GM21576 (cell line): Measurements from ENCODE around the gene CD4.

Experiments
- ATAC-seq: cut with Tn5 transposase; IDR thresholded peaks from one replicate; pipeline ENCODE4 v1.9.1; 2021; ENCODE audit warnings: mild to moderate bottlenecking, moderate library complexity; ENCODE audit not compliant: unreplicated experiment

CD4 gene

DNA sequence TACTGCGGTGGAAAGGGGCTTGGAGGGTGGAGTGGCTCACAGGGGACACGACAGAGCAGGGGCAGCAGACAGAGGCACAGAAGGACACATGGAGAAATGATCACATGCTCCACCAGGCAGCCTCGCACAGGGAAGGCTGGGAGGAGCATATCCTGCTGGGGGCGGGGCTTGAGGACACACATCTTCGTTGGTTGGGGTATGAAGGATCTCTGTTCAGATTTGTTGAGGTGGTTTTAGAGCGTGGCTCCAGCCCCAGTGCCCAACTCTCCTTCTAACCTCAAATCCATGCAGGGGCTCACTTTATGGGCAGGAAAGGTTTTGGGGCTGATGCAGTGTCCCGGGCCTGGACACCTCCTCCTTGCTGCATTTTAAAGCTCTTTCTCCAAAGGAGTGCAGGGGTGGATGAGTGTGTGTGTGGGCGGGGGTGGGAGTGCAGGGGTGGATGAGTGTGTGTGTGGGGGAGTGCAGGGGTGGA is 38.1 kb downstream of the CD4 start:
- ATAC-seq = no peak

DNA sequence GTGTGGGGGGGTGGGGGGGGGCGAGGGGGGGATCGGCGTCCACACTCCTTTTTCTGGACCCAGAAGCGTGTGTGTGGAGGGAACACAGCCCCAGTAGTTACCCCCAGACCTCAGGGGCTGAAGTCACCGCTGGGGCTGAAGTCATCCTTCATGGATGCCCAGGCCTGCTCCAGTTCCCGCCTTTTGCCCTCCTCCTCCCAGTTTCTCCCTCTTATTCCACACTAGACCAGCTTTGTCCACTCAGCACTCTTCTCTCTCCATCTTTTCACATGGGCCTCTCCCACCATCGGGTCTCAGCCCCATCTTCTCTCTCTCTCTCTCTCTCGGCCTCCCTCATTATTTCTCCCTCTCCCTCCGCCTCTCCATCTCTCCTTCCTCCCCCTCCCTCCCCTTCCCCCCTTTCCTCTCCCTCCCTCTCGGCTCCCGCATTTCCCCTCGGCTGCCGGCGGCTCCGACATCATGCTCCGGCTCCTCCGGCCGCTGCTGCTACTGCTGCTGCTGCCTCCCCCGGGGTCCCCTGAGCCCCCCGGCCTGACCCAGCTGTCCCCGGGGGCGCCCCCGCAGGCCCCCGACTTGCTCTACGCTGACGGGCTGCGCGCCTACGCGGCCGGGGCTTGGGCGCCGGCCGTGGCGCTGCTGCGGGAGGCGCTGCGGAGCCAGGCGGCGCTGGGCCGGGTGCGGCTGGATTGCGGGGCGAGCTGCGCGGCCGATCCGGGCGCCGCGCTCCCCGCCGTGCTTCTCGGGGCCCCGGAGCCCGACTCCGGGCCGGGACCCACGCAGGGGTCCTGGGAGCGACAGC is 38.9 kb downstream of the CD4 start, which contains the start of gene P3H3:
TSS of gene P3H3 (plus strand) at position 426 of the 799 bp plus-strand sequence. CDS start at position 460, 34 bp downstream.
- no peak for ATAC-seq

DNA sequence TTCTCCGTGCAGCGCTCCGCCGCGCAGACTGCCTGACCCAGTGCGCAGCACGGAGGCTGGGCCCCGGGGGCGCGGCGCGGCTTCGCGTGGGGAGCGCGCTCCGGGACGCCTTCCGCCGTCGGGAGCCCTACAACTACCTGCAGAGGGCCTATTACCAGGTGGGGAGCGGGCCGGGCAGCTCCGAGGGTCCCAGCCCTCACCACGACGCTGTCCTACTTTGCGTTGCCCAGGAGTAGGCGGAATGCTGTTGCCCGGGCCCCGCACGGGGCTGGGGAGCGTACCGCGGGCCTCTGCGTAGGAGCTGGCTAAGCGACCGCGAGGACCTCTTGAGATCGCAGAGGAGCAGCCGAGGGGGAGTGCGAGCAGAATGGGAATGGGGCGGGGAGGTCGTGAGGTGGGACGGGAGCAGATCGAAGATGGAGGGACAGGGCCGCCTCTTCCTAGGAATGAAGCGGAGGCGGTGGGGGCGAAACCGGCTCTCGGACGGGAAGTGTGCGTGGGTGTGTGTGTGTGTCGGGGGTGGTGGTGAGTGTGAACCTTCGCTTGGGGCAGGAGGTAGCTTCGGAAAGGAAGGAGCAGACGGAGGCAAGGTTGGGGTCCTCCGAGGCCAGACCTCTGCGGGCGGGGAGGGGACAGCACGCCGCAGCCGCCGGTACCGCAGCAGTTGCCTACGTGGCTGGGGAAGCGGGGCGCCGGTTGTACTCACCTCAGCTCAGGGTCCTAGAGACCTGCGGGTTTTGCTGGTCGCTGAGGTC is 39.6 kb downstream of the CD4 start:
- ATAC-seq = no peak

DNA sequence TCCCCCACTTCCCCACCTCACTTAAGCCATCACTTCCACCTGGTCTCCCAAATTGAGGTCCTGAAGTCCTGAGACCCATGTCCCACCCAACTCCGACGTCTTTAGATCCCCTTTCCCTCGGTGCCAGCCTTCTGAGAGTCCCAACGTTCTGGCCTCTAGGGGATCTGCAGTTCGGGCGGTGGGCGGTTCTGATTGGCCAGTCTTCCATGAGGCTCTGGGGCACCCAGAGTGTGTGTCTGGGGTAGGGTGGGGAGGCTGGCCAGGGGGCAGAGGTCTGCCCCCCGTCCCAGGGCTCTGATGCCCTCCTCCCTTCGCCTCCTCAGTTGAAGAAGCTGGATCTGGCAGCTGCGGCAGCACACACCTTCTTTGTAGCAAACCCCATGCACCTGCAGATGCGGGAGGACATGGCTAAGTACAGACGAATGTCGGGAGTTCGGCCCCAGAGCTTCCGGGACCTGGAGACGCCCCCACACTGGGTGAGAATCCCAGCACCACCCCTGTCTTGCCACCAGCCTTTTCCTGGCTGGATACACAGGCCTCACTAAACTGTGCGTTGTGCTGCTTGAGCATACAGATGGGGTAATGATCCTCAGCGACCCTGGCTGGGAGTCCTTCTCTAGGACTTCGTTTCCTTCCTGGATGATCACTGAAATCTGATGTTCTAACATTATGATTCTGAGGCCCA is 40.4 kb downstream of the CD4 start:
- ATAC-seq = no peak

DNA sequence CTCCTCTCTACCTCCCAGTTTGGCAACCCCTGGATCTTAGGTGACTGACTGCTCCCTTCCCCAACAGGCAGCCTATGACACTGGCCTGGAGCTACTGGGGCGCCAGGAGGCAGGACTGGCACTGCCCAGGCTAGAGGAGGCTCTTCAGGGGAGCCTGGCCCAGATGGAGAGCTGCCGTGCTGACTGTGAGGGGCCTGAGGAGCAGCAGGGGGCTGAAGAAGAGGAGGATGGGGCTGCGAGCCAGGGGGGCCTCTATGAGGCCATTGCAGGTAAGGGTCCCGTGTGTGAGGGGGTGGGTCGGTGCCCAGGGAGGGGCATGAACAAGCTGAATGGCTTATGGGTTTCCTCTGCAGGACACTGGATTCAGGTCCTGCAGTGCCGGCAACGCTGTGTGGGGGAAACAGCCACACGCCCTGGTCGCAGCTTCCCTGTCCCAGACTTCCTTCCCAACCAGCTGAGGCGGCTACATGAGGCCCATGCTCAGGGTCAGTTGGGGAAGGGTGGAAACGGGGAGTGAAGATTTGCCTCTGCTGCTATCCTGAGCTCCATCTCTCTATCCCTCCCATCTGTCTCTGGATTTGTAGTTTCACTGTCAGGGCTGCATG is 41.1 kb downstream of the CD4 start:
- ATAC-seq = no peak

DNA sequence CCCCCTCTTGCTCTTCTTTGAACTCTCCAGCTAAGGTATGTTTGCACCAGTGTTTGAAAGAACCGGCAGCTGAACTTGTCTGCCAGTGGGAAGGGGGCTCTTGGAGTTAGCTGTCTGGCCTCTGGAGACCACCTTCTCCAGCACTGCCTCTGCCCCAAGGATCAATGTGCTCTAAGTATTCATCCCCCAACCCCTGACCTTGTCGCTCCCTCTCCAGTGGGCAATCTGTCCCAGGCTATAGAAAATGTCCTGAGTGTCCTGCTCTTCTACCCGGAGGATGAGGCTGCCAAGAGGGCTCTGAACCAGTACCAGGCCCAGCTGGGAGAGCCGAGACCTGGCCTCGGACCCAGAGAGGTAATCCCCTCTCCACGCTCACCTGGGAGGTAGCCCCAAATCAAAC is 41.7 kb downstream of the CD4 start:
- no peak for ATAC-seq

DNA sequence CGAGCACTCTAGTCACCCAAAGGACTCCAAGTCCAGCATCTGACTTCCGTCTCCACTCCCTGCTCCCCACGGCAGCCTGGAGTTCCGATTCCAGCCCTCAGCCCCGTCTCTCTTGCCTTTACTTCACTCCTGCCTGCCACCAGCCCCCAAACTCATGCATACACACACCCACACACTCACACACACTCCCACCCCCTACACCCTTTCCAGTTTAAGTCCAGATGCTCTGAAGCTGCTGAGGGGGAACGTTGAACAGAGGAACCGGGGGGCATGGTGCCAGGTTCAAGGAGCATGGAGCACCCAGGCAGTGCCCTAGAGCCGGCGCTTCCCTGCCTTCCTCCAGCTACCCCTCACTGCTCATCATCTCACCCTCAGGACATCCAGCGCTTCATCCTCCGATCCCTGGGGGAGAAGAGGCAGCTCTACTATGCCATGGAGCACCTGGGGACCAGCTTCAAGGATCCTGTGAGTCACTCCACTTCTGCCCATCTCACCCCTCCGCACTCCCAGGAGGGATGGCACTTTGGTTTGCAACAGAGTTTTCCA is 42.2 kb downstream of the CD4 start:
- no peak for ATAC-seq

DNA sequence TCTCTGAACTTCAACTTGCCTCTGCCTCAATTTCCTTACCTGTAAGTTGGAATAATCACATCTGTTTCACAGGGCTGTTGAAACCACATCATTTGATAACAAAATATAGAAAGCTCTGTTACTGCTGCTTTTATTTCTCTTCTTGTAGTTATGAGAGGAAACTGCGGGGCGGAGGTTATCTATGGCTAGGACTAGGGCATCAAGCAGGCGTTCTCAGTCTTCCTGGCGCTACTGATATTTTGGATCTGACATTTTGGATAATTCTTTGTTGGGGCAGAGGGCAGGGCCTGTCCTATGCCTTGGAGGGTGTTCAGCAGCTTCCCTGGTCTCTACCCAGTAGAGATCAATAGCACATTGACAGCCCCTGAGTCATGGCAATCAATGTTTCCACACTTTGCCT is 42.8 kb downstream of the CD4 start:
- no peak for ATAC-seq

DNA sequence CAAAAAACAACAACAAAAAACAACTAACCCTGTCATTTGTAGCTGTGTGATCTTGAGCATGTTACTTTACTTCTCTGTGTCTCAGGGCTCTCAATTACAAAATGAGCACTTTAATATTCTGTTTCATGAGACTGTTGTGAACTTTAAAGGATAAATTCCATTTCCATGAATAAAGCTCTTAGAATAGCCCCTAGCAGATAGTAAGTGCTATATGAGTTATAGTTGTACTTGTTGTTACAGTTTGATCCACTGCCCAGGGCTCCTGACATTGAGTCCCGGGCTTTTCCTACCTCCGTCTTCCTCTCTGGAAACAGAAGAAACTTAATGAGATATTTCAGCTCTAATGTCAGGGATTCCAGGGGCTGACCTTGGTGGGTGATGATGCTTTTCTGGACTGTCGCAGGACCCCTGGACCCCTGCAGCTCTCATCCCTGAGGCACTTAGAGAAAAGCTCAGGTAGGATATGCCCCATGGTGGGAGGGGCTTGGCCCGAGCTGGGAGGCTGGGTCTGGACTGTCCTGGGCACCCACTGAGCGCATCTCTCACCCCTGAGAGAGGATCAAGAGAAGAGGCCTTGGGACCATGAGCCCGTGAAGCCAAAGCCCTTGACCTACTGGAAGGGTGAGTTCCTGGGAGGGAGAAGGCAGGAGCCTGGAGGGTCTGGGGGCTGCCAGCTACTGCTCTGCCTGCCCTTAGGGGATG is 44.0 kb downstream of the CD4 start:
- ATAC-seq = no peak

DNA sequence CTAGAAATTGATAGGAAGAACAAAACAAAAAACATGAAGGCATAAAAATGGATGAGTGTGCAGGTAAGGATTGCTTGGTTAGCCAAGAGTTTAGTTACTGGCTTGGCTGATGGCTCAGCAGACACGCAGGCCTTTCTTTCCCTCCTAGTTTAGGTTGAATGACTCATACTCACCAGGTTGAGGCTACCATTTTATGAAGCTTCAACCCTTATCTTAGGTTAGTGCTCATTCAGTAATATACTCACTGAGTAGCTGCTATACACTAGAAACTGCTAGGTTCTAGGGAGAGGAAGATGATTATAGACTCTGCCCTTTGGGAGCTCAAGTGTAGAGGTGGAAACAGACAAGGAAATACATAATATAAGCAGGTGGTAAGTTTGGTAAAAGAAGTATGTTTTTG is 44.9 kb downstream of the CD4 start:
- ATAC-seq = no peak

DNA sequence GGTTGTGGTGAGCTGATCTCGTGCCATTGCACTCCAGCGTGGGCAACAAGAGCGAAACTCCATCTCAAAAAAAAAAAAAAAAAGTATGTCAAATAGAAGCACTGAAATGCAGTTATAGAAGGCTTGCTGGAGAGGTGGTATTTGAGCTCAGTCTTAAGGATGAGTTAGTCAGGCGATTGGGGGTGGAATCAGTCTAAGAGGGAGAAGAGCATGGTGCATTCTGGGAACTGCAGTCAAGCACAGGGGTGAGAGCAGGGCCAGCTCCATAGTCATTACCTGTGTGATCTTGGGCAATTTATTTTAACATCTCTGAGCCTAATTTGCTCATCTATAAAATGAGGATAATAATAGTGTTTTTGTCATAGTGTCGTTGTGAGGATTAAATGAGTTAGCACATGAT is 45.5 kb downstream of the CD4 start:
- ATAC-seq = no peak

DNA sequence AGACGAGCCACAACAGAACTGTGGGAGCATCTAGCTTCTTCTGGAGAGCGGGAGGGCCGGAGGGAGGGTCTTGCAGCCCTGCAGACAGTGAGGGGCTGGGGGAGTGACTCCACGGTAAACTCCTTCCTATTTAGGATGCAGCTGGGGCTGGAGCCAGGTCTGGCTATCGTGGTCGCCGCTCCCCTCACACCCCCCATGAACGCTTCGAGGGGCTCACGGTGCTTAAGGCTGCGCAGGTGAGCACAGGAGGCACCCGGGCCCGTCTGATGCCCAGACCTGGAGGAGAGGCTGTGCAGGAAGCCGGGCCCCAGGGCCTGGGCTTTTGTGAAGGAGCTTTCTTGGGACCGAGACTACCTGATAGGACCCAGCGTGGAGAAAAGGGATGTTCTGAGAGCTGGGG is 47.5 kb downstream of the CD4 start:
- no peak for ATAC-seq

DNA sequence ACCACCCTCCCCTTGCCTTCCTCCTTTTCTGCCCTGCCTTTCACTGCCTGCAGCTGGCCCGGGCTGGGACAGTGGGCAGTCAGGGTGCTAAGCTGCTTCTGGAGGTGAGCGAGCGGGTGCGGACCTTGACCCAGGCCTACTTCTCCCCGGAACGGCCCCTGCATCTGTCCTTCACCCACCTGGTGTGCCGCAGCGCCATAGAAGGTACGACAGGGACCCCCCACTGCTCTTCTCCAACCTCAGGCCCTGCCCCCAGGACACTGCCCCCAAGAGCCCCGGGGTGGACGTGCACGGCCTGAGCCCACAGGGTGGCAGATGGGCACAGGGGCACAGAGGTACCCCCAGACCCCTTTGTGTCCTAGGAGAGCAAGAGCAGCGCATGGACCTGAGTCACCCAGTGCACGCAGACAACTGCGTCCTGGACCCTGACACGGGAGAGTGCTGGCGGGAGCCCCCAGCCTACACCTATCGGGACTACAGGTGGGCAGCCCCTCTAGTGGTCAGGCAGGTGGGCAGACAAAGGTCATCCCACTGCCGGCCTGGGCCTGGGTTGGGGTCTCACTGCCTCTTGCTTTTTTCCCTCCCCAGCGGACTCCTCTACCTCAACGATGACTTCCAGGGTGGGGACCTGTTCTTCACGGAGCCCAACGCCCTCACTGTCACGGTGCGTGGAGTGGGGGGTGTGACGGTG is 48.2 kb downstream of the CD4 start:
- no peak for ATAC-seq

DNA sequence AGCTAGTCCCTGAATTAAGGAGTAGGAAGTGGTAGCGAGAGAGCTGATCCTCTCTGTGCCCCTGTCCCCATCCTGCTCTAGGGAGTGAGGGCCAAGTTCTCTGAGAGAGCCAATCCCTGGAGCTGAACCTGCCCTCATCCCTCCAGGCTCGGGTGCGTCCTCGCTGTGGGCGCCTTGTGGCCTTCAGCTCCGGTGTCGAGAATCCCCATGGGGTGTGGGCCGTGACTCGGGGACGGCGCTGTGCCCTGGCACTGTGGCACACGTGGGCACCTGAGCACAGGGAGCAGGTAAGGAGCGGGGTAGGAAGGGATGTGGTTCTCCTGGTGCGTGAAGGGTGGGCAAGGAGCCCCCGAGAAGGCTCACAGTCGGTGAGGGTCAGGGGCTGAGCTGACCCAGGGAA is 49.5 kb downstream of the CD4 start:
- ATAC-seq = no peak

DNA sequence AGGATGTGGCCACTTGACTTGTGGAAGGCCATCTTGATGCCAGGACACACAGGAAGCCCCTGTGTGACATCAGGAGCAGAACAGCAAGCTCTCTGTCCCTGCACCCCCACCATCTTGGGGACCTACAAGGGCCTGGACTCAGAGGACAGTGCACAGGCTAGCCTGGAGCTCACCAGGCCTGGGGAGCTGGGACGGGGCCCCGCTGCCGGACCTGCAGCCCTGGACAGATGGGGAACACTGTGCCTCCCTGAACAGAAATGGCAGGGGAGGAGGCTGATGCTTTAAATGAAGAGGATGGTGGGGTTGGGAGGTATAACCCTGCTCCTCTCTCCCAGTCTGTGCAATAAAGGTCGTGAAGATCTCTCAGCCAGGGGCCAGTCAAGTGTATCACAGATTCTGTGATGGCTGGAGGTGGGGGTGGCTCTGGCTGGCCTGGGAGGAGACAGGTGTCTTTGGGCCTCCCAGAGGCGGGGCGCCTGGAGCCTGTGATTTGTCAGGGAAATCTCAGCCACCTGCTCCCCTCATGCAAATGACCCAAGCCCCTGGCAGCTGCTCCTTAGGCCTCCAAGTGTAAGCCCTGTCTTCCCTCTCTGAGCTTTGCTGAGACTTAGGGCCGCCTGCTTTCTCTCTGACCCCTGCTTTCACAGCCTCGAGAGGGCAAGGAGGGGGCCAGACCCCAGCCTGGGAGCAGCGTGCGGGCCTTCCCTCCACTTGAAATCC is 50.3 kb downstream of the CD4 start:
- peak; percentile 74 for ATAC-seq

DNA sequence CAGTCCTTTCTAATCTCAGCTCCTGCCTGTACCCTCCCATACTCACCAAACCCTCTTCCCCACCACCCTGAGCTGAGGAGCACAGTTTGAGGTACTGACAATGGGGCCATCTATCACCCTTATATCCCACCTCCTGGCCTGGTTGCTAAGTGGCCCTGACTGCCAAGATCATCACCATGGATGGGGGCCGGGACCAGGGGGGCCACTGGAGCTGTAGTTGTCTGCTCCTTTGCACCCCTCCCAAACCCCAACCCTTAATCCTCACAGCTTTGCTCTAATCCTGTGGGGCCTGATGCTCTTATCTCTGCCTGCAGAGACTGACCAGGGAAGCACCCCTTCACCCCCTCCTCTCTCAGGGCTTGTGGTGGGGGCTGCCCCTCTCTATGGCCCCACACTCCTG is 51.0 kb downstream of the CD4 start:
- no peak for ATAC-seq

DNA sequence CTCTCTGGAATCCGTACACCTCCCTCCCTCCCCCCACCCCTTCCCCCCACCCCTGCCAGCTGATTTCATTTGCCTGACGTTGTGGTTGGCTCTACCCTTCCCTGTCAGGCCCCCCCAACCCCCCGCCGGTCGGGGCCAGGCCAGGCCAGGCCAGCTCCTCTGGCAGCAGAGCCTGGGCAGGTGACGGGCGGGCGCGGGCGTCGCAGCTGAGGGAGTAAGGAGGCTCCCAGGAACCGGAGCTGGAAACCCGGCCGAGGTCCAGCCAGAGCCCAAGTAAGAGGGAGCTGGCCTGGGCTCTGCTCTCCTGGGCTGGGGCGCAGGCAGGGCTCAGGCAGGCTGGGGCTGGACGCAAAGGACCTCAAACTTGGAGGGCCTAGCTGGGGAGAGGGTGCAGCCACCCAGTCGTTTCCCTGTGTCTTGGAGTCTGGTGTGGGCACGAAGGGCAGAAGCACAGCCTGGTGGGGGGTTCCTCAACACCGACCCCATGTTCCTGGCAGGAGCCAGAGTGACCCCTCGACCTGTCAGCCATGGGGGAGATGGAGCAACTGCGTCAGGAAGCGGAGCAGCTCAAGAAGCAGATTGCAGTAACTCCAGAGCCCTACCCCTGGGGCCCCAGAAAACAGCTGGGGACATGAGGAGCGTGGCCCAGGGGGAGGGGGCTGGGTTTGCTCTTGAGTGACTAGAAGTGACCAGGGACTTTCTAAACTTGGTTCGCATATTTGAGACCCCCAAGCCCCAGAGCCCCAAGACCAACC is 51.6 kb downstream of the CD4 start, which contains the start of gene GNB3:
TSS of gene GNB3 (plus strand) at position 165 of the 755 bp plus-strand sequence. CDS start at position 528, 363 bp downstream.
- ATAC-seq = no peak

DNA sequence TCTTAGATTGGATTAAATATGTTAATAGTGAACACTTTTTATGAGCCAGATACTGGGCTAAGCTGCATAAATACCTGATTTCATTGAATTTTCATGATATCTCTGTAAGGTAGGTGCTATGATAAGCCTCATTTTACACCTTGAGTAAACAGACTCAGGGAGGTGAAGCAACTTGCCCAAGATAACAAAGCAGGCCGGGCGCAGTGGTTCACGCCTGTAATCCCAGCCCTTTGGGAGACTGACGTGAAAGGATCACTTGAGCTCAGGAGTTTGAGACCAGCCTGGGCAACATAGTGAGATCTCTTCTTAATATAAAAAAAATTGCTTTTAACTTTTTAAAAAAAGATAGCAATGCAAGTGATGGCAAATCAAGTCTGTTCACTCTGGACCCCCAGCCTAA is 52.7 kb downstream of the CD4 start:
- ATAC-seq = no peak
